ENCODE results near the gene GPR137. TPM values are rescaled to one million over a fixed set of nuclear protein-coding genes. Genes with fewer than 3 reads are reported as not detected.

The GPR137 gene
- total RNA-seq, 1 donor from 2014 or later = 52.5 TPM

- Mint-ChIP-seq H3K4me3 (ENCODE audit: unreplicated experiment) (no peak overlapping the region), H3K4me1 (ENCODE audit: low read depth, unreplicated experiment) (peaks cover 11% of the 10 kb centered on the region), H3K27me3 (ENCODE audit: unreplicated experiment) (peaks cover 8% of the 10 kb centered on the region), H3K27ac (ENCODE audit: unreplicated experiment) (peak overlapping the region; percentile 59), H3K9me3 (ENCODE audit: unreplicated experiment) (peaks cover 14% of the 10 kb centered on the region), H3K36me3 (ENCODE audit: unreplicated experiment) (peaks cover 8% of the 10 kb centered on the region)
- no peak for TF ChIP-seq CTCF (IDR thresholded peaks at IDR 0.05; ENCODE audit: partially characterized antibody, unreplicated experiment)
- no peak for DNase-seq
Observed at GRCh38 chr11:64324692-64325469, 39.2 kb downstream of the GPR137 start.

GRCh38 chr11:64327375-64327774, 41.7 kb downstream of the GPR137 start:
- Mint-ChIP-seq H3K27ac (ENCODE audit: unreplicated experiment) (no peak overlapping the region), H3K36me3 (ENCODE audit: unreplicated experiment) (peaks cover 4% of the 10 kb centered on the region), H3K4me3 (ENCODE audit: unreplicated experiment) (no peak overlapping the region), H3K9me3 (ENCODE audit: unreplicated experiment) (peaks cover 10% of the 10 kb centered on the region), H3K4me1 (ENCODE audit: low read depth, unreplicated experiment) (peaks cover 9% of the 10 kb centered on the region), H3K27me3 (ENCODE audit: unreplicated experiment) (peaks cover 9% of the 10 kb centered on the region)
- TF ChIP-seq CTCF (IDR thresholded peaks at IDR 0.05; ENCODE audit: partially characterized antibody, unreplicated experiment) = no peak
- DNase-seq = no peak

GRCh38 chr11:64327993-64328392, 42.3 kb downstream of the GPR137 start:
- Mint-ChIP-seq H3K4me1 (ENCODE audit: low read depth, unreplicated experiment) (peaks cover 8% of the 10 kb centered on the region), H3K9me3 (ENCODE audit: unreplicated experiment) (peaks cover 10% of the 10 kb centered on the region), H3K27ac (ENCODE audit: unreplicated experiment) (no peak overlapping the region), H3K4me3 (ENCODE audit: unreplicated experiment) (no peak overlapping the region), H3K36me3 (ENCODE audit: unreplicated experiment) (peaks cover 4% of the 10 kb centered on the region), H3K27me3 (ENCODE audit: unreplicated experiment) (peaks cover 9% of the 10 kb centered on the region)
- TF ChIP-seq CTCF (IDR thresholded peaks at IDR 0.05; ENCODE audit: partially characterized antibody, unreplicated experiment) = no peak
- DNase-seq = no peak

GRCh38 chr11:64330888-64331287, 45.2 kb downstream of the GPR137 start:
- Mint-ChIP-seq H3K27me3 (ENCODE audit: unreplicated experiment) (peaks cover 14% of the 10 kb centered on the region), H3K9me3 (ENCODE audit: unreplicated experiment) (peaks cover 18% of the 10 kb centered on the region), H3K4me1 (ENCODE audit: low read depth, unreplicated experiment) (peaks cover 13% of the 10 kb centered on the region), H3K36me3 (ENCODE audit: unreplicated experiment) (peaks cover 4% of the 10 kb centered on the region), H3K4me3 (ENCODE audit: unreplicated experiment) (peak overlapping the region; percentile 42), H3K27ac (ENCODE audit: unreplicated experiment) (no peak overlapping the region)
- TF ChIP-seq CTCF (IDR thresholded peaks at IDR 0.05; ENCODE audit: partially characterized antibody, unreplicated experiment) = no peak
- no peak for DNase-seq

Data from glutamatergic neuron (in vitro differentiated cells).